NB4 (cell line): Measurements from ENCODE around the gene UBE4B.

Source experiments
- CTCF ChIP-seq: IDR thresholded peaks from one replicate; pipeline ENCODE4 v1.5.1; 2012; ENCODE audit warnings: low read depth, low read length
- POLR2A ChIP-seq: IDR thresholded peaks from 2 replicates; pipeline ENCODE4 v1.6.1; 2011; ENCODE audit warnings: mild to moderate bottlenecking; ENCODE audit not compliant: insufficient read length; ENCODE audit errors: extremely low read depth

GRCh38 chr1:10052347-10052746, 19.6 kb downstream of the UBE4B start:
- TF ChIP-seq CTCF (no peak), POLR2A (no peak)
